Measurements from ENCODE around the gene GLYAT. TPM values are rescaled to one million over a fixed set of nuclear protein-coding genes. Genes with fewer than 3 reads are reported as not detected.
A peak's percentile ranks its signal among the peaks of the same experiment; 100 is the strongest.

GLYAT gene
- polyA plus RNA-seq, 4 donors: 14.0 TPM; not detected in 3

DNA sequence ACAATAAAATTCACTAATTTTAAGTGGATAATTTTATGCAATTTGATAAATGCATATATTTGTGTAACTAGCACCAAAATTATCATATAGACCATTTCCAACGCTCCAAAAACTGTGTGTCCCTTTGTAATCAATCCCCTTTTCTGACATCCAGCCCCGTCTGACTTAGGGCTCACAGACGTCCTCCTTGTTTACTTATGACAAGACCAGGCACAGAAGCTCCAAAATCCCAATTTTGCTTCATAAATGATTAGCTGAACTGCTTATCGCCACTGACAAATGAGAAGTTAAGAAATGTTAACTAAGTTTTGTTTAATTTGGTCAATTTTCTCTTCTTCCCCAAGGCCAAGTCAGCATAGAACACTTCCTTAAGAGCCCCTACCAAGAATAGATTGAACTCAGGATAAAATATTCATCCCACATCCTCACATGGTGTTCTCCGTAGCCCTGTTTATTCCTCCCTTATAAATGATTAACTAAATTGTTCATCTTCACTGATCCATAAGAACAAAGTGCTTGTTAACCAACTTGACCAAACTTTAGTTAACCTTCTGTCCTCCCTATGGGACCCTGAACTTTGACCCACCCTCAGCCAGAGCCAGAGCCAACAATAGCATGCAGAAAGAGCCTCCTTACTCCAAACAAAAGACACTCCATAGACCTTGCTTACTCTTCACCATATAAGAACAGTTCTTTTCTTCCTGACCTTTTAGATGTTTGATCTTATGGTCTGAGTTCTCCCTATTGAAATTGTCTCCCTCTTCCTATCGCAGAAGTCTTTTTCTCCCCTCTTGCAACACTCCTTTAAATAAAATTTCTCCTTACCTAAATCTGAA is 30.8 kb upstream of the GLYAT start:
- no peaks in the 10 kb centered on the region for H3K27me3 ChIP-seq (ENCODE audit: control insufficient read depth in 3 of 3, insufficient read depth in 3 of 3, low read length in 3 of 3)
- no peak overlapping the region for H3K4me3 ChIP-seq (ENCODE audit: low read depth in 1 of 3, low read length in 3 of 3)
- peaks cover 0 to 8% (median 0%) of the 10 kb centered on the region in 3 donors for H3K4me1 ChIP-seq (ENCODE audit: control insufficient read depth in 3 of 3, insufficient read depth in 2 of 3, low read depth in 1 of 3, low read length in 2 of 3)
- WGBS, 3 donors: 30 to 56% (median 42%) methylated on average over 6 of the region's 6 CpGs
- DNase-seq: peak in 1 of 2 donors; percentile 61
- H3K36me3 ChIP-seq (ENCODE audit: control insufficient read depth in 3 of 3, insufficient read depth in 2 of 3, low read depth in 1 of 3, low read length in 3 of 3): no peaks in the 10 kb centered on the region
- H3K27ac ChIP-seq (ENCODE audit: low read depth in 1 of 3, low read length in 2 of 3): no peak overlapping the region
- no peak for FAIRE-seq
- peaks cover 0 to 3% of the 10 kb centered on the region in 2 donors for H3K9me3 ChIP-seq (ENCODE audit: control insufficient read depth in 2 of 2, insufficient read depth in 1 of 2, low read depth in 1 of 2, low read length in 1 of 2)

DNA sequence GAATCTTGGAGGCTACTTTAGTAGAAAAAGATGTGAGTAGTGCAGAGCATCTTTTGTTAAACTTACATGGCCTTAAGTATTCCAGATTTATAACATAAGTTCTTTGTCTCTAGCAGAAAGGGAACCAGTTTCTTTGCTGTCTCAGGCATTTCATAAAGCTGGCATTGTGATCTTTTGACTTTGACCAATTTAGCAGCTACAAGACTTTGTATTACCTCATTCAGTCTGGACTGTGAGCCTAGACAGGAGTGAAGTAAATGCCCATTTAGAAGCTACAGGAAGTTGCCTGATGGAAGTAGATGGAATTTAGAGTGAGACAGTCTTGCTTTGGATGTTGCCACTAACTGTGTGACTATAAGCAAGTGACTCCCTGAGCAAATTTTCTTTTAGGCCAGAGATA is 25.7 kb upstream of the GLYAT start:
- H3K4me3 ChIP-seq (ENCODE audit: low read depth in 1 of 3, low read length in 3 of 3): no peak overlapping the region
- H3K27me3 ChIP-seq (ENCODE audit: control insufficient read depth in 3 of 3, insufficient read depth in 3 of 3, low read length in 3 of 3): no peaks in the 10 kb centered on the region
- H3K36me3 ChIP-seq (ENCODE audit: control insufficient read depth in 3 of 3, insufficient read depth in 2 of 3, low read depth in 1 of 3, low read length in 3 of 3): no peaks in the 10 kb centered on the region
- no peaks in the 10 kb centered on the region for H3K9me3 ChIP-seq (ENCODE audit: control insufficient read depth in 2 of 2, insufficient read depth in 1 of 2, low read depth in 1 of 2, low read length in 1 of 2)
- FAIRE-seq: no peak
- peak overlapping the region in 1 of 3 donors; percentile 28 for H3K27ac ChIP-seq (ENCODE audit: low read depth in 1 of 3, low read length in 2 of 3)
- H3K4me1 ChIP-seq (ENCODE audit: control insufficient read depth in 3 of 3, insufficient read depth in 2 of 3, low read depth in 1 of 3, low read length in 2 of 3): no peaks in the 10 kb centered on the region
- peak in 1 of 2 donors; percentile 55 for DNase-seq

GRCh38 chr11:58745705-58746364 is 14.1 kb upstream of the GLYAT start:
- no peak overlapping the region for H3K4me3 ChIP-seq (ENCODE audit: low read depth in 1 of 3, low read length in 3 of 3)
- H3K4me1 ChIP-seq (ENCODE audit: control insufficient read depth in 3 of 3, insufficient read depth in 2 of 3, low read depth in 1 of 3, low read length in 2 of 3): no peaks in the 10 kb centered on the region
- no peaks in the 10 kb centered on the region for H3K36me3 ChIP-seq (ENCODE audit: control insufficient read depth in 3 of 3, insufficient read depth in 2 of 3, low read depth in 1 of 3, low read length in 3 of 3)
- DNase-seq (no peak), FAIRE-seq (no peak)
- H3K27ac ChIP-seq (ENCODE audit: low read depth in 1 of 3, low read length in 2 of 3): no peak overlapping the region
- H3K9me3 ChIP-seq (ENCODE audit: control insufficient read depth in 2 of 2, insufficient read depth in 1 of 2, low read depth in 1 of 2, low read length in 1 of 2): peaks cover 0 to 14% of the 10 kb centered on the region in 2 donors
- no peaks in the 10 kb centered on the region for H3K27me3 ChIP-seq (ENCODE audit: control insufficient read depth in 3 of 3, insufficient read depth in 3 of 3, low read length in 3 of 3)
- WGBS, 3 donors: 79 to 81% (median 80%) methylated on average over 5 of the region's 5 CpGs

DNA sequence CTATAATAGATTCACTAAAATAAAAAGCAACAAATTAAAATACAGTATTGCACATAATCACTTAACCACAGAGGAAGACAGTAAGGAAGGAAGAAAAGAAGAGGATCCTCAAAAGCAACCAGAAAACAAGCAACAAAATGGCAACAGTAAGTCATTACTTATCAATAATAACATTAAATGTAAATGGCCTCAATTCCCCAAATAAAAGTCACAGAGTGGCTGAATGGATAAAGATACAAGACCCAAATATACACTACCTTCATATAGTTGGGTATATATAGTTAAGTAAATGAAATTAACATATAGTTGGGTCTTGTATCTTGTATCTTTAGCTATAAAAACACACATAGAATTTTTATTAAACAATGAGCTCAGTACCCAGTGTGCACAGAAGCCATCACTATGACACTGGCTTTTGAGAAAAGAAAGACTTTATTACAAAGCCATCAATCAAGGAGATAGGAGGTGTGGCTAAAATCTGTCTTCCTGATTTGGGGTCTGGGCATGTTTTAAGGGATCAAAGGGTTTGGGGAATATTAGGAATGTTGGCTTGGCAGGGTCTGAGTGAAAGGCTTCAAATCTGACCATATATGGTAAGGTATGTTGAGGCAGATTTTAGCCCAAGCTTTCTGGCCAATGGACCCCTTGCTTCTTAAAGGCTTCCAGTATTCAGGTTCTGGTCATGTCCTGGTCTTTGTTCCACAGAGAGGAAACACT is 13.4 kb upstream of the GLYAT start:
- H3K36me3 ChIP-seq (ENCODE audit: control insufficient read depth in 3 of 3, insufficient read depth in 2 of 3, low read depth in 1 of 3, low read length in 3 of 3): no peaks in the 10 kb centered on the region
- no peak for DNase-seq

DNA sequence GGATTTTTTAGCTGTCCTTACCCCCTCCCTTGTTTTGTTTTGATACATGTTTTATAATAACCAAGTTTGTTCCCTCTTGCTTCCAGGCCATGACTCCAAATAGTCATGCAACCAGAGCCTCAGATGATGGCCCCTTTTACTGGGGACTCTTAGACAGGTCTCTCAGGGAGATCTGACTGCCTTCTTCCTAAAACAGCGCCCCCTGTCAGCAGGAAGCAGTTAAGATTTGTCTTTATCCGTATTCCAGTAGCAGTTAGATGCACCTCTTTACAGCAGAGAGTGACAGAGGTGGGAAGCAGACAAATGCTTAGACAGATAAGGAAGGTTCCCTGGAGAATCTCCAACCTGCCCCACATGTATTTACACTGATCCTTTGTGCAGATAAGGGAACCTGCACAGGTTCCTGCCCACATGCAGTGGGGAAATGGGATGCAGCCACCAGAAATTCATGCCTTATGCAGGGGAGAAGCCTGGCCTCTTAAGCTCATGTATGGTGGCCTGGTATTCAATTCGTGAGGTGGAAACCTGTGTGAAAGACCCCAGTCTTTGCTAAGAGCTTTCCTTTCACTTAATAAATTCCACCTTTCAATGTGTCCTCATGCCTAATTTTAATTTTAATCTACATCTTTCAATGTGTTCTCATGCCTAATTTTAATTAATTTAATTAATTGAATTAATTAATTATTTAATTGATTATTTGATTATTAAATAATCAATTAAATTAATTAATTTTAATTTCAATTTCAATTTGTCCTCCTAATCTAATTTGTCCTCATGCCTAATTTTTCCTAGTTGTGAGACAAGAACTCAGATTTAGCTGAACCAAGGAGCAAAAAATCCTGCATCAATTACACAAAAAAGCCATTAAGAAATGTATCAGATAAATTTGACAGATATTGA is 11.5 kb upstream of the GLYAT start:
- FAIRE-seq: no peak

More for the DNA sequence above, 13.4 kb upstream of the GLYAT start:
- Histone ChIP-seq H3K9me3 (ENCODE audit: control insufficient read depth in 2 of 2, insufficient read depth in 1 of 2, low read depth in 1 of 2, low read length in 1 of 2) (peaks cover 0 to 21% of the 10 kb centered on the region in 2 donors), H3K27ac (ENCODE audit: low read depth in 1 of 3, low read length in 2 of 3) (no peak overlapping the region), H3K4me1 (ENCODE audit: control insufficient read depth in 3 of 3, insufficient read depth in 2 of 3, low read depth in 1 of 3, low read length in 2 of 3) (no peaks in the 10 kb centered on the region), H3K4me3 (ENCODE audit: low read depth in 1 of 3, low read length in 3 of 3) (no peak overlapping the region), H3K27me3 (ENCODE audit: control insufficient read depth in 3 of 3, insufficient read depth in 3 of 3, low read length in 3 of 3) (no peaks in the 10 kb centered on the region)
- FAIRE-seq: no peak

GRCh38 chr11:58742140-58742539 is 10.4 kb upstream of the GLYAT start:
- no peaks in the 10 kb centered on the region for H3K36me3 ChIP-seq (ENCODE audit: control insufficient read depth in 3 of 3, insufficient read depth in 2 of 3, low read depth in 1 of 3, low read length in 3 of 3)
- no peaks in the 10 kb centered on the region for H3K27me3 ChIP-seq (ENCODE audit: control insufficient read depth in 3 of 3, insufficient read depth in 3 of 3, low read length in 3 of 3)
- H3K9me3 ChIP-seq (ENCODE audit: control insufficient read depth in 2 of 2, insufficient read depth in 1 of 2, low read depth in 1 of 2, low read length in 1 of 2): peaks cover 0 to 19% of the 10 kb centered on the region in 2 donors
- no peak for FAIRE-seq
- DNase-seq: no peak
- no peaks in the 10 kb centered on the region for H3K4me1 ChIP-seq (ENCODE audit: control insufficient read depth in 3 of 3, insufficient read depth in 2 of 3, low read depth in 1 of 3, low read length in 2 of 3)
- H3K27ac ChIP-seq (ENCODE audit: low read depth in 1 of 3, low read length in 2 of 3): no peak overlapping the region
- 64 to 85% (median 76%) methylated on average over 2 of the region's 2 CpGs for WGBS, 3 donors
- H3K4me3 ChIP-seq (ENCODE audit: low read depth in 1 of 3, low read length in 3 of 3): no peak overlapping the region

More for the DNA sequence above, 11.5 kb upstream of the GLYAT start:
- H3K4me3 ChIP-seq (ENCODE audit: low read depth in 1 of 3, low read length in 3 of 3): no peak overlapping the region
- no peaks in the 10 kb centered on the region for H3K36me3 ChIP-seq (ENCODE audit: control insufficient read depth in 3 of 3, insufficient read depth in 2 of 3, low read depth in 1 of 3, low read length in 3 of 3)
- H3K4me1 ChIP-seq (ENCODE audit: control insufficient read depth in 3 of 3, insufficient read depth in 2 of 3, low read depth in 1 of 3, low read length in 2 of 3): no peaks in the 10 kb centered on the region
- peaks cover 0 to 19% of the 10 kb centered on the region in 2 donors for H3K9me3 ChIP-seq (ENCODE audit: control insufficient read depth in 2 of 2, insufficient read depth in 1 of 2, low read depth in 1 of 2, low read length in 1 of 2)
- DNase-seq: no peak
- H3K27ac ChIP-seq (ENCODE audit: low read depth in 1 of 3, low read length in 2 of 3): no peak overlapping the region
- no peaks in the 10 kb centered on the region for H3K27me3 ChIP-seq (ENCODE audit: control insufficient read depth in 3 of 3, insufficient read depth in 3 of 3, low read length in 3 of 3)
- WGBS, 3 donors: 45 to 49% (median 46%) methylated on average over 3 of the region's 3 CpGs

GRCh38 chr11:58741127-58741526 is 9.4 kb upstream of the GLYAT start:
- Histone ChIP-seq H3K9me3 (ENCODE audit: control insufficient read depth in 2 of 2, insufficient read depth in 1 of 2, low read depth in 1 of 2, low read length in 1 of 2) (peaks cover 0 to 19% of the 10 kb centered on the region in 2 donors), H3K4me3 (ENCODE audit: low read depth in 1 of 3, low read length in 3 of 3) (no peak overlapping the region), H3K36me3 (ENCODE audit: control insufficient read depth in 3 of 3, insufficient read depth in 2 of 3, low read depth in 1 of 3, low read length in 3 of 3) (no peaks in the 10 kb centered on the region), H3K27me3 (ENCODE audit: control insufficient read depth in 3 of 3, insufficient read depth in 3 of 3, low read length in 3 of 3) (no peaks in the 10 kb centered on the region), H3K4me1 (ENCODE audit: control insufficient read depth in 3 of 3, insufficient read depth in 2 of 3, low read depth in 1 of 3, low read length in 2 of 3) (no peaks in the 10 kb centered on the region), H3K27ac (ENCODE audit: low read depth in 1 of 3, low read length in 2 of 3) (no peak overlapping the region)
- DNase-seq (no peak), FAIRE-seq (no peak)
- WGBS, 3 donors: 60 to 75% (median 73%) methylated on average over 1 of the region's 1 CpG

DNA sequence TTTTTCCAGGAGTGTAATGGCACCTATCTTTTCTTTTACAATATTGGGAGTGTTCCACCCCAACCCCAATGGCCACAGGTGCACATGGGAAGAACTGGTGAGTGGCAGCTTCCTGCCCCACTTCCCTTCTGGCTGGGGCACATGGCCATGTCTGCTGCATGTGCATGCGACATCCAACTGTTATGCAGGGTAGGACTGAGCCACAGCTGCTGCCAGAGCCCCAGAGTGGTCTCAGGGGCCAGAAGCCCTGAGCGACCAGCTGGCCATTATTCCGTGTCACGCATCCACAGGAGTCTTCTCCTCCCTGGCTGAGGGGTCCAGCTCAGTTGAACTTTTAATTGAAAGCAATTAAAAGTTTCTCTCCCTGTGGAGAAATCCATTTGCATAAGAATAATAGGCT is 8.7 kb upstream of the GLYAT start:
- H3K9me3 ChIP-seq (ENCODE audit: control insufficient read depth in 2 of 2, insufficient read depth in 1 of 2, low read depth in 1 of 2, low read length in 1 of 2): peaks cover 0 to 19% of the 10 kb centered on the region in 2 donors
- DNase-seq: no peak
- no peak overlapping the region for H3K4me3 ChIP-seq (ENCODE audit: low read depth in 1 of 3, low read length in 3 of 3)
- H3K36me3 ChIP-seq (ENCODE audit: control insufficient read depth in 3 of 3, insufficient read depth in 2 of 3, low read depth in 1 of 3, low read length in 3 of 3): no peaks in the 10 kb centered on the region
- no peak overlapping the region for H3K27ac ChIP-seq (ENCODE audit: low read depth in 1 of 3, low read length in 2 of 3)
- 70 to 86% (median 77%) methylated on average over 4 of the region's 4 CpGs for WGBS, 3 donors
- no peak for FAIRE-seq
- no peaks in the 10 kb centered on the region for H3K4me1 ChIP-seq (ENCODE audit: control insufficient read depth in 3 of 3, insufficient read depth in 2 of 3, low read depth in 1 of 3, low read length in 2 of 3)
- no peaks in the 10 kb centered on the region for H3K27me3 ChIP-seq (ENCODE audit: control insufficient read depth in 3 of 3, insufficient read depth in 3 of 3, low read length in 3 of 3)
